HT-29 (cell line): ENCODE data around the gene KLHL22. TPM values are rescaled to one million over a fixed set of nuclear protein-coding genes. Genes with fewer than 3 reads are reported as not detected.
"Not testable (repeated sequence)": the region's sequence is repeated elsewhere in the genome, so short reads cannot be mapped to it uniquely, and the experiment has no call there.

Source experiments
- DNase-seq: peaks from one replicate; pipeline ENCODE4 v3.0.0-alpha.2; 2015; ENCODE audit warnings: low spot score
- total RNA-seq: library from RNA; depleted of rRNA; stranded (reverse); fragments of >200 nt; shearing (Covaris generic); gene quantifications from 2 replicates; pipeline ENCODE4 v1.2.3, GENCODE V29; 2014

The KLHL22 gene
- total RNA-seq, 1 experiment from 2014 or later: 15.7 TPM

DNA sequence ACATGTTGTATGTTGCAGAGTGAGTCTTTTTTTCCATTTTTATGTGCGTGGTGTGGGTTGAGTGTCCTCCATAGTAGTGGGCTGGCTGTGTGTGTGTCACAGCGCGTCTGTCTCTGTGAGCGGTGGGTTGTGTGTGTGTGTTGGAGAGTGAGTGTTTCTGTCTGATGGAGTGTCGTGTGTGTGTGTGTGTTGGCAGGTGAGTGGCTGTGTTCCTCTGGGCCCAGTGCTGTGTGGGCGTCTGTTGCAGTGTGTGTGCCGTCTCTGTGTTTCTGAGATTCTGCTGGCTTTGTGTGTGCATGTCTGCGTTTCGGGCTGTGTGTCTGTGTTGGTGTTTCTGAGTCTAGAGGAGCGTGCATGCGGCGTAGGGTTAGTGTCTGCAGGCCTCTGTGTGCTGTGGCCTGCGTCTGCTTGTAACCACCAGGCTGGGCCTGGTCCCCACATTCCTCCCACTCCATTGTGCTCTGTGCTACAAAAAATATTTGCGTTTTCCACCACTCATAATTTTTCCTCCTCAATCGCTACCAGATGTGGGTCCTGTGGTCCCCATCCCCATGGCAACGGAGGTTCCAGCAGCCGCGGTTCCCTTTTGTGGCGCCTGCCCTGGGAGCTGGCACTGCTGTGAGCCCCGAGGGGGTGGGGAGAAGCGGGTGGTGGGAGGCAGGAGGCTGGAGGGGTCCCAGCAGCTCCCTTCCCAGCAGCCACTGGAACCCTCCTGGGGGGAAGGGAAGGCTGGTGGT is 73.2 kb downstream of the KLHL22 start:
- DNase-seq: no peak

DNA sequence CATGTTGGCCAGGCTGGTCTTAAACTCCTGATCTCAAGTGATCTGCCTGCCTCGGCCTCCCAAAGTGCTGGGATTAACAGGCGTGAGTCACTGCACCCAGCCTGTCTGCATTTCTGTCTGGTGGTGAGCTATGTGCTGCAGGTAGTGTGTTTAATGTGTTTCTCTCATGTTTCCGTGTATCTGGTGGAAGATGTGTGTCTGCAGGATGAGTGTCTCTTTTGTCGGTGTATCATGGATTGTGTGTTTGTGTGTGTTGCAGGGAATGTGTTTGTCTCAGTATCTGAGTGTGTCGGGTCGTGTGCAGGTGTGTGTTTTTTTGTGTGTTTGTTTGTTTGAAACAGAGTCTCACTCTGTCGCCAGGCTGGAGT is 74.1 kb downstream of the KLHL22 start:
- DNase-seq: no peak

DNA sequence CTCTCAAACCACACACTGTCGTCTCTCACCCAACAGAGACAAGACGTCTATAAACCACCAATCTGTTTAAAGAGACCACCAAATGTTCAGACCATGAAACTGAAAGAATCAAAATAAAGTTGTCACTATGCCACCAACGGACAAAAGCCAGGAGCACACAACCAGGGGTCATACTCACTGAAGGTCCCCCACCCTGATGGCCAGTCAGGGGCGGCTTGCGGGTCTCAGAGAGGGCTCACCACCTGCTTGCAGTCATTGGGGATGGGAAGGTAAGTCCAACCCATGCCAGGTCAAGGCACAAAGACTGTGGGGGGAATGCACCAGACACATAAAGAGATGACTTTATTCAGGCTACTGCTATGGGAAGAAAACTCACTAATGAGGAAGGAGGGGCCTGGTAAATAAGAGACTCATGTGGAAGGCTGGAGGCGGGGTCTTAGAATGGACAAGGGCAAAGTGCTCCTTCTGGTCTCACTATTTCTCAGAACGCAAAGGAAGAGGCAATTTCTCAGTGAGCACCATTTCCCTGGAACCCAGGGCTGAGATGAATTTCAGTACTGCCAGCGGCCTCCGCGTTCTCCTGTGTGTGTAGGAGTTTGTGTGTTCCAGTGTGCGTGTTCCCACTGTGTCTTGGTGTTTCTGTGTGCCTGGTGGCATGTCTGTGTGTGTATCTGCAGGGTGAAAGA is 75.3 kb downstream of the KLHL22 start:
- no peak for DNase-seq

DNA sequence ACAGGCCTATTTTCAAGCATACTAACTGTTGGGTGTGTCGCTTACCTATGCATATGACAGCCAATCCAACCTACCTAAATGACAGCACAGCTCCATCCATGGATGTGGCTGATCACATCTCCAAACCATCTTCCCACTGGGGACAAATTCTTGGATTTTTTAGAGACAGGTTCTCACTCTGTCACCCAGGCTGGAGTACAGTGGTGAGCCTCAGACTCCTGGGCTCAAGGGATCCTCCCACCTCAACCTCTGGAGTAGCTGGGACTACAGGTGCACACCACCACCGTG is 76.0 kb downstream of the KLHL22 start:
- no peak for DNase-seq

DNA sequence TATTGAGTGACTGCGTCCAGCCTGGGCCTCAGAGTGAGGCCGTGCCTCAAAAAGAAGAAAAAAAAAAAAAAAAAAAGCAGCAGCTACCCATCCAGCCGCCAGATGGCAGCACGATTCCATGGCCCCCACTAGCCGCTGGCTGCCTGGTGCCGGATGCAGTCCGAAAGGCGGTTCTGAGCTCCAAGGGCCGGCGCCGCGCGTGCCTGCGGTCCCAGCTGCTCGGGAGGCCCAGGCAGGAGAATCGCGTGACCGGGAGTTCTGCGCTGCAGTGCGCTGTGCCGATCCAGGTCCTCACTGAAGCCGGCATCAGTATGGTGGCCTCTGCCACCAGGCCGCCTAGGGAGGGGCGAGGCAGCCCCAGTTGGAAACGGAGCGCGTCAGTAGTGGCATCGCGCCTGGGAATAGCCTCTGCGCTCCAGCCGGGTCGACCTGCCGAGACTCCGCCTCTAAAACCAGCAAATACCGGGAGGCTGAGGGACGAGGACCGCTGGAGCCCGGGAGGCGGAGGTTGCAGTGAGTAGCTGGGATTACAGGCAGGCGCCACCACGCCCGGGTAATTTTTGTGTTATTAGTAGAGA is 77.3 kb downstream of the KLHL22 start:
- peak; percentile 74 for DNase-seq

DNA sequence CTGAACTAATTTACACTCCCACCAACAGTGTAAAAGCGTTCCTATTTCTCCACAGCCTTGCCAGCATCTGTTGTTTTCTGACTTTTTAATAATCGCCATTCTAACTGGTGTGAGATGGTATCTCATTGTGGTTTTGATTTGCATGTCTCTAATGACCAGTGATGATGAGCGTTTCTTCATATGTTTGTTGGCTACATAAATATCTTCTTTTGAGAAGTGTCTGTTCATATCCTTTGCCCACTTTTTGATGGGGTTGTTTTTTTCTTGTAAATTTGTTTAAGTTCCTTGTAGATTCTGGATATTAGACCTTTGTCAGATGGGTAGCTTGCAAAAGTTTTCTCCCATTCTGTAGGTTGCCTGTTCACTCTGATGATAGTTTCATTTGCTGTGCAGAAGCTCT is 79.9 kb downstream of the KLHL22 start:
- DNase-seq: not testable (repeated sequence)

DNA sequence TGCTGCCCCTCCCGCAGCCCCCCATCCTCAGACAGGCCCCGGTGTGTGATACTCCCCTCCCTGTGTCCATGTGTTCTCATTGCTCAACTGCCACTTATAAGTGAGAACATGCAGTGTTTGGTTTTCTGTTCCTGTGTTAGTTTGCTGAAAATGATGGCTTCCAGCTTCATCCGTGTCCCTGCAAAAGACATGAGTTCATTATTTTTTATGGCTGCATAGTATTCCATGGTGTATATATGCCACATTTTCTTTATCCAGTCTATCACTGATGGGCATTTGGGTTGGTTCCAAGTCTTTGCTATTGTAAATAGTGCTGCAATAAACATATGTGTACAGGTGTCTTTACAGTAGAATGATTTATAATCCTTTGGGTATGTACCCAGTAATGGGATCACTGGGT is 80.4 kb downstream of the KLHL22 start:
- DNase-seq: not testable (repeated sequence)

DNA sequence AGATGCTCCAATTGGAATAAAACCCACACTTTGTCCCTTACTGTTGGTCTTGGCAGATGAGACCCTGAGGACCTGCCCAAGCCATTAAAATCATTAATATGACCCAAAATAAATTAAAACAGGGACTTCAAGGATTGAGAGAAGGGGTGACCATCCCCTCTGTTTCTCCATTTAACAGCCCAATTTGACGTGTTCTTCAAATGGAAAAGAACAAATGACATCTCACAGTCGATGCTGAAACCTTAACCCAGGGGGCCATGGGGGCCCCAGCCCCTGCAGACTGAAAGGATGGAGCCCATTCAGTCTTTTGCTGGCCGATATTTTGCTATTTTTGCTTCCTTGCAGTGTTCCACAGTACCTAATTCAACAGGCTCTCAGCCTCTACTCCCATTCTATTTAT is 81.1 kb downstream of the KLHL22 start:
- no peak for DNase-seq

DNA sequence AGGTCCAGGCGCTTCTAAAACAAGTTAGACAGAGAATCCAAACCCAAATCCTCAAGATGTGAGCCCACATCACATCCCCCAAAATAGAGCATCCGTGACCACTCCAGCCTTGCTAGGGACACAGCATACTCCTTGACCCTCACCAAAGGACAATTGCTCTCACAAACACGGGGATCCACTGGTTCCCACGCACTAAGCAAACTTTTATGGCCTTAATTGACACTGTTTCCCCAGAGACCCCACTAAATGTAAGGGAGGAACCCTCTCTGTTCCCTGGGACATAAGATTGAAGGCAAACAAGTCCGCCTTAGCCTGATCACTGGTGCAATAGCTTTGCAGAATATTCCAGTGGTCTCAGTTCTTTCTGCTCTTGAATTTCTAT is 81.5 kb downstream of the KLHL22 start:
- no peak for DNase-seq

DNA sequence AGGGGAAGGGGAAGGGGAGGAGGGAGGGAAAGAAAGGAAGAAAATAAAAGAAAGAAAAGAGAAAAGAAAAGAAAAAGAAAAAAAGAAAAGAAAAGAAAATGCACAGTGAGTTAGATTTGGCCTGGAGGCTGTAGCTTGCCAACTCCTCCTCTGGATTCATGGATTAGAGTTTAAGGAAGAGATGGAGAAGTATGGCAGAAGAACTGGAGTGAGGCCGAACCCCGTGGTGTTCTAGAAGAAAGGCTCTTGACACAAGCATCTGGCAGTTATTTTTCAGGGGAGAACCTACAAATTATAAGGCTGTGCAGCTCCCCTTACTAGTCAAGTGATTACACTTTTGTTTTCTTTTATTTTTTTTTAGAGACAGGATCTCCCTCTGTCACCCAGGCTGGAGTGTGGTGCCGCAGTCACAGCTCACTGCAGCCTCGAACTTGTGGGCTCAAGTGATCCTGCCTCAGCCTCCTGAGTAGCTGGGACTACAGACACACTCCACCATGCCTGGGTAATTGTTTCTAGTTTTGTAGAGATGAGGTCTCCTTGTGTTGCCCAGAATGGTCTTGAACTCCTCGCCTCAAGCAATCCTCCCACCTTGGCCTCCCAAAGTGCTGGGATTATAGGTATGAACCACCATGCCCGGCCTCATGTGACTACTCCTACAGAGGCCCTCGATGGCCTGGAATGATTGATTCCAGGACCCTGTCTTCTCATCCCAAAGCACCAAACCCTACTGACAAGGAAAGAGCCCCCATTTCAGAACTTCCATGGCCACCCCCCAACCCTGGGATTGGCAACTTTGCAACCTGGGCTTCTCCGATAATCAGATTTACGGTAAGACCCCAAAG is 82.2 kb downstream of the KLHL22 start:
- no peak for DNase-seq

DNA sequence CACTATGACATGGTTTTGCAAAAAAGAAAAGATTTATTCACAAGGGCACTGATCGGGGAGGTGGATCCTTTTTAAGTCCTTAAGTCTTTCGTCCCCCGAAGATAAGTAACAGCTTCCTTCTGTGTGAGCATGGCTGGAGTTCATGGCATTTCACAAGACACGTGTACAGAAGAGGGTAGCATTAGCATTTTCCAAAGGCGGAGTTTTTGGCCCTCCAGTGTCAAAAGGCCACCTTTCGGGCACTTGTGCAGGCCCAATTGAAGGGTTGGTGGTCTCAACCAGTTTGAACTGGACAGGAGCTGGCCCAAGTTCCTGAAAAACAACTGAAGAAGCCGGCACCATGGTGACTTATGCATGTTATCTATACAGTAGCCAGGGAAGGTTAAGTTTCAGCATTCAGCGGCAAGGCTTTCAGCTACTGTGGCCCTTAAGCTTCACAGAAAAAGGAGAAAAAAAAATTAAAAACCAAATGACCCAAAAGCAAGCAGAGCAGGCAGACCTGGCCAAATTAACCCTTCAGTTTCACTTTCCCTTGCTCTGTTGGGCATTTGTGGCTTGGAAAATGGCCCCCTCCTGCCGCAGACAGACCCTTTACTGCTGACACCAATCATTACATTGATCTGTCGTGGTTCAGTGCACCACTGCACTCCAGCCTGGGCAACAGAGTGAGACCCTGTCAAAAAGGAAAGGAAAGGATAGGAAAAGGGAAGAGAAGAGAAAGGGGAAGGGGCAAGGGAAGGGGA is 83.0 kb downstream of the KLHL22 start:
- no peak for DNase-seq

DNA sequence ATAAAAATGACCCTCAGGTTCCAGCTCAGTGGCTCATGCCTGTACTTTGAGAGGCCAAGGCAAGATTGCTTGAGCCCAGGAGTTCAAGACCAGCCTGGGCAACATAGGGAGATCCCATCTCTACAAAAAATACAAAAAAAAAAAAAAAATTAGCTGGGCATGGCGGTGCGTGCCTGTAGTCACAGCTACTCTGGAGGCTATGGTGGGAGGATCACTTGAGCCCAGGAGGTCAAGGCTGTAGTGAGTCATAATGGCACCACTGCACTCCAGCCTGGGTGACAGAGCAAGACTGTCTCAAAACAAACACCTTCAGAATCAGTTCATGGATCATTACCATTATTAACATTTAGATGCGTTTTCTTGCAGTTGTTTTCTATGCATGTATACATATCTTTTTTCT is 86.2 kb downstream of the KLHL22 start:
- not testable (repeated sequence) for DNase-seq

DNA sequence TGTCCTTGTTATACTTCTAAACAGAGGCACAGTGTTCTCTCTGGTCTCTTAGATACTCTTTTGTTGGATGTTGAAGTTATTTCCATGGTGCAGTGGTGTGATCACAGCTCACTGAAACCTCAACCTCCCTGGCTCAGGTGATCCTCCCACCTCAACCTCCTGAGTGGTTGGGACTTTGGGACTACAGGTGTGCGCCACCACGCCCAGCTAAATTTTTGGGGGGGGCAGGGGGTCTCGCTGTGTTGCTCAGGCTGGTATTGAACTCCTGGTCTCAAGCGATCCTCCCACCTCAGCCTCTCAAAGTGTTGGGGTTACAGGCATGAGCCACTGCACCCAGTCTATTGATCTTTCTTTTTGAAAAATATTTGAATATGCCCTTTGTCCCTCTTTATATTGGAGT is 86.7 kb downstream of the KLHL22 start:
- no peak for DNase-seq

DNA sequence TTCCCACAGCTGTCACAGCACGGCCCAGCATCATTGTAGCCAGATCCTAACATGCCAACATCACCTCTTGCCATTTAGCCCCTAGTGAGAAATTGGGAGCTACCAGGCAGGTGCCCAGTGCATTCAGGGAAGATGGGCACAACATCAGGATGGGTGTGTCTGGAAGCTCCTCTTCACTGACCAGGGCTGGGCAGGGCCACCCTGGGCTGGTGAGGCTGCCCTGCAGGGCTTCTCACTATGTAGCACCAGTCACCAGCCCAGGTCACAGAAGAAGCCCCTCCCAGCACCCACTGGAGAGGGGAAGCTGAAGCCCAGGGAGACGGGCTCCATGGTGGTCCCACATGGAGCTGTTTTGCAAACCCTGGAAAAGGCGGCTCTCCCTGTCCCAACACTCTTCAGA is 87.8 kb downstream of the KLHL22 start:
- DNase-seq: no peak

DNA sequence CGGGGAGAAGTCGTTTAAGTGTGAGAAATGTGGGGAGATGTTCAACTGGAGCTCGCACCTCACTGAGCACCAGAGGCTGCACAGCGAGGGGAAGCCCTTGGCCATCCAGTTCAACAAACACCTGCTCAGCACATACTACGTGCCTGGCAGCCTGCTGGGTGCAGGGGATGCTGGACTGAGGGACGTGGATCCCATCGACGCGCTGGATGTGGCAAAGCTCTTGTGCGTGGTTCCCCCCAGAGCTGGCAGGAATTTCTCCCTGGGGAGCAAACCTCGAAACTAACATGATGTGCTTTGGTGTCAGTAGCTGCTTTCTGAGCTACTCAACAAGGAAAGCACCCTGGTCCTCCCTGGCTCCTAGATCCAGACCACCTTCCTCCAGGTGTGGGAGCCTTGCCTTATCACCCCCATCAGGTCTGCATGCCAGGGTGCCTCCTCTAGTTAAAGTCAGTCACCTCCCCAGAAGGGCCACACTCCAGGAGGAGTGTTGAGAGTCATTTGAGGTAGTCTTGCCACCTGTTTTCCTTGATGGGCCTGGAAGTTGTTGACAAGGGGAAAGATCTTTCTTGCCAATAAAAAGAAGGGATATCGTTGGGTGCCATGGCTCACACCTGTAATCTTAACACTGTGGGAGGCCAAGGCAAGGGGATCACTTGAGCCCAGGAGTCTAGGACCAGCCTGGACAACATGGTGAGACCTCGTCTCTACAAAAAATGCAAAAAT is 88.7 kb downstream of the KLHL22 start:
- DNase-seq: no peak

DNA sequence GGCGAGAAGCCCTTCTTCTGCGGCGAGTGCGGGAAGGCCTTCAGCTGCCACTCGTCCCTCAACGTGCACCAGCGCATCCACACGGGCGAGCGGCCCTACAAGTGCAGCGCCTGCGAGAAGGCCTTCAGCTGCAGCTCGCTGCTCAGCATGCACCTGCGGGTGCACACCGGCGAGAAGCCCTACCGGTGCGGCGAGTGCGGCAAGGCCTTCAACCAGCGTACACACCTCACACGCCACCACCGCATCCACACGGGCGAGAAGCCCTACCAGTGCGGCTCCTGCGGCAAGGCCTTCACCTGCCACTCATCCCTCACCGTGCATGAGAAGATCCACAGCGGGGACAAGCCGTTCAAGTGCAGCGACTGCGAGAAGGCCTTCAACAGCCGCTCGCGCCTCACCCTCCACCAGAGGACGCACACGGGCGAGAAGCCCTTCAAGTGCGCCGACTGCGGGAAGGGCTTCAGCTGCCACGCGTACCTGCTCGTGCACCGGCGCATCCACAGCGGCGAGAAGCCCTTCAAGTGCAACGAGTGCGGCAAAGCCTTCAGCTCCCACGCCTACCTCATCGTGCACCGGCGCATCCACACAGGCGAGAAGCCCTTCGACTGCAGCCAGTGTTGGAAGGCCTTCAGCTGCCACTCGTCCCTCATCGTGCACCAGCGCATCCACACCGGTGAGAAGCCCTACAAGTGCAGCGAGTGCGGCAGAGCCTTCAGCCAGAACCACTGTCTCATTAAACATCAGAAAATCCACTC is 89.5 kb downstream of the KLHL22 start:
- no peak for DNase-seq

DNA sequence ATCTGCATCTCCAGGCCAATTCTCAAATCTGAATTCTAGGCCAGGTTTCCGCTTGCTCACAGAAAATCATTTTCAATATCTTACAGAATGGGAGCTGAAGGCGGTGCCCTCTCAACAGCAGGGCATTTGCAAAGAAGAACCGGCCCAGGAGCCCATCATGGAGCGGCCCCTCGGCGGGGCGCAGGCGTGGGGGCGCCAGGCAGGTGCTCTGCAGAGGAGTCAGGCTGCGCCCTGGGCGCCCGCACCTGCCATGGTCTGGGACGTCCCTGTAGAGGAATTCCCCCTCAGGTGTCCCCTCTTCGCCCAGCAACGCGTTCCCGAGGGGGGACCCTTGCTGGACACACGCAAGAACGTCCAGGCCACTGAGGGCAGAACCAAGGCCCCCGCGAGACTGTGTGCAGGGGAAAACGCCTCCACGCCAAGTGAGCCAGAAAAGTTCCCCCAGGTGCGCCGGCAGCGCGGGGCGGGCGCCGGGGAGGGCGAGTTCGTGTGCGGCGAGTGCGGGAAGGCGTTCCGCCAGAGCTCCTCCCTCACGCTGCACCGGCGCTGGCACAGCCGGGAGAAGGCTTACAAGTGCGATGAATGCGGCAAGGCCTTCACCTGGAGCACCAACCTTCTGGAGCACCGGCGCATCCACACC is 90.2 kb downstream of the KLHL22 start:
- DNase-seq: no peak

DNA sequence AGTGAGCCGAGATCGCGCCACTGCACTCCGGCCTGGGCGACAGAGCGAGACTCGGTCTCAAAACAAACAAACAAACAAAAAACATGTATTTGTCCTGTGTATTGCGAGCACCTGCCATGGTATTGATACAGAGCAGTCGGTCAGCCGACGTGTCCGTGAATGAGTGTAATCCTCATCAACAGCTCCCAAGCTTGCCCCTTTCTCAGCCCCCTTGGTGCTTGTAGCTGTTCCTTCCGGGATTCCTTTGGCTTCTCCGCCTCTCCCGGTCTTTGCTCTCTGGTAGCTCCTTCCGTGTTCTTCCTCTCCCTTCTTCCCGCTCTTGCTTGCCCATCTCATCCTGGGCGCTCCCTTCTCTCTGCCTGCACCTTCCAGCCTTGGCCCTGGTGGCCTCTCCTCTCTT is 90.7 kb downstream of the KLHL22 start:
- DNase-seq: no peak

DNA sequence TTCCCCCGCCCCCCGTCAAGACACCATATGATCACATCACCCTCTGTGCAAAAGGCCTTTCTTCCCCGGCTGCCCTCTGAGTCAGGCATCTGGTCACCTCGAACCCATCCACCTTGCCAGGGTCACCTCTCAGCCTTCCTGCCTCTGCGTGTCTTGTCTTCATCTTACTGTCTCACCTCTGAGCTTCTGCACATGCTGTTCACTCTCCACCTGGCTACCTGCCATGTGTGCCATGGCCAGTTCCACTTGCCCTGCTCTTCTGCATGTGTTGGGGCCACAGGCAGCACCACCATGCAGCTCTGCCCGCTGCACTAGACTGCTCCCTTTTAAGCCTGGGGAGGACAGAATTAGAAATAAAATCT is 91.8 kb downstream of the KLHL22 start:
- no peak for DNase-seq
